Lung (tissue), 12 donors: ENCODE data around the gene LRRC58. TPM values are rescaled to one million over a fixed set of nuclear protein-coding genes. Genes with fewer than 3 reads are reported as not detected.

ENCODE experiments used
- ATAC-seq: fragments of 200-7000 bp; cut with Tn5 transposase; one replicate; pipeline ENCODE4 v1.9.1; 2020; ENCODE audit warnings: moderate number of reproducible peaks; ENCODE audit not compliant: insufficient read depth, low FRiP score
- DNase-seq, 3 donors: peaks; one replicate each; pipeline ENCODE4 v3.0.0-alpha.2; 2013 to 2017
- H3K27ac ChIP-seq, 2 donors: one replicate each; pipeline ENCODE4 v1.5.1; 2013; ENCODE audit warnings: mild to moderate bottlenecking in 2 of 2, moderate library complexity in 2 of 2, control low read depth in 1 of 2, inconsistent platforms in 1 of 2, low read depth in 1 of 2, low read length in 1 of 2
- H3K27me3 ChIP-seq, 3 donors: one replicate each; pipeline ENCODE4 v1.5.1; 2013; ENCODE audit warnings: low read length in 2 of 3; ENCODE audit not compliant: control insufficient read depth in 3 of 3, insufficient read depth in 3 of 3
- H3K36me3 ChIP-seq, 4 donors: one replicate each; pipeline ENCODE4 v1.5.1; 2013; ENCODE audit warnings: low read length in 4 of 4, mild to moderate bottlenecking in 1 of 4, moderate library complexity in 1 of 4; ENCODE audit not compliant: control insufficient read depth in 4 of 4, insufficient read depth in 4 of 4
- H3K4me1 ChIP-seq, 5 donors: one replicate each; pipeline ENCODE4 v1.5.1; 2013; ENCODE audit warnings: low read length in 5 of 5, mild to moderate bottlenecking in 2 of 5, moderate library complexity in 1 of 5; ENCODE audit not compliant: control insufficient read depth in 5 of 5, insufficient read depth in 5 of 5
- H3K4me3 ChIP-seq: one replicate; pipeline ENCODE4 v1.5.1; 2013; ENCODE audit warnings: mild to moderate bottlenecking, control low read depth, moderate library complexity
- H3K9ac ChIP-seq, 2 donors: one replicate each; pipeline ENCODE4 v1.5.1; 2013; ENCODE audit warnings: low read length in 2 of 2, control low read depth in 1 of 2; ENCODE audit not compliant: insufficient read depth in 1 of 2
- H3K9me3 ChIP-seq, 4 donors: one replicate each; pipeline ENCODE4 v1.5.1; 2013; ENCODE audit warnings: low read length in 3 of 4, mild to moderate bottlenecking in 1 of 4, moderate library complexity in 1 of 4; ENCODE audit not compliant: control insufficient read depth in 4 of 4, insufficient read depth in 3 of 4
- CTCF ChIP-seq: IDR thresholded peaks from 2 replicates; pipeline ENCODE4 v1.5.1; 2012; ENCODE audit warnings: mild to moderate bottlenecking; ENCODE audit errors: control extremely low read depth, extremely low read depth
- WGBS, 2 donors: extraction: QIAGEN DNeasy Blood & Tissue Kit; methylation state at CpG; one replicate each; pipeline ENCODE4 v1.1.7; 2013; 5-methylcytosine and 5-hydroxymethylcytosine counted together
- polyA plus RNA-seq, 2 donors: library from polyadenylated mRNA; stranded (reverse); fragments of 200-250 nt; gene quantifications; one replicate each; pipeline ENCODE4 v1.2.1, GENCODE V29; 2013
- total RNA-seq, 2 donors: library from RNA; depleted of rRNA in 1 of 2; stranded (reverse); fragments of >200 nt in 1 of 2; gene quantifications; one replicate each; pipeline ENCODE4 v1.2.1, GENCODE V29; 2014 to 2021
- donor health status: control.
- donor health status: control.
- donor health status: Bipolar disorder and iron deficiency.
- donor health status: healthy.
- donor health status: DM: yes; HTN: yes; CAD: no.

The LRRC58 gene
- total and polyA plus RNA-seq, 4 donors: 5.0 to 40.9 (median 13.8) TPM

GRCh38 chr3:120289636-120290035, 59.5 kb downstream of the LRRC58 start:
- no peak for TF ChIP-seq CTCF
- H3K9me3 ChIP-seq: peaks cover 0 to 2% (median 0%) of the 10 kb centered on the region in 4 donors
- no peaks in the 10 kb centered on the region for H3K36me3 ChIP-seq
- ATAC-seq (no peak), DNase-seq (no peak)
- no peak overlapping the region for H3K4me3 ChIP-seq
- peaks cover 0 to 3% (median 0%) of the 10 kb centered on the region in 3 donors for H3K27me3 ChIP-seq
- no peak overlapping the region for H3K9ac ChIP-seq
- no peak overlapping the region for H3K27ac ChIP-seq
- 84 to 97% methylated on average over 16 of the region's 16 CpGs for WGBS, 2 donors
- H3K4me1 ChIP-seq: peaks cover 0 to 9% (median 0%) of the 10 kb centered on the region in 5 donors

GRCh38 chr3:120286465-120286864, 62.7 kb downstream of the LRRC58 start:
- Histone ChIP-seq H3K9me3 (peaks cover 0 to 2% (median 0%) of the 10 kb centered on the region in 4 donors), H3K4me1 (peaks cover 0 to 12% (median 0%) of the 10 kb centered on the region in 5 donors), H3K36me3 (no peaks in the 10 kb centered on the region), H3K27me3 (peaks cover 0 to 3% (median 2%) of the 10 kb centered on the region in 3 donors), H3K27ac (no peak overlapping the region), H3K4me3 (no peak overlapping the region), H3K9ac (no peak overlapping the region)
- 49 to 77% methylated on average over 2 of the region's 2 CpGs for WGBS, 2 donors
- peak in 1 of 3 donors; percentile 16 for DNase-seq
- TF ChIP-seq CTCF: no peak
- no peak for ATAC-seq

- TF ChIP-seq CTCF: no peak
- no peak overlapping the region for H3K9ac ChIP-seq
- DNase-seq (no peak), ATAC-seq (no peak)
- peaks cover 0 to 2% (median 0%) of the 10 kb centered on the region in 4 donors for H3K9me3 ChIP-seq
- no peaks in the 10 kb centered on the region for H3K36me3 ChIP-seq
- H3K27ac ChIP-seq: no peak overlapping the region
- 34 to 40% methylated on average over 15 of the region's 15 CpGs for WGBS, 2 donors
- no peak overlapping the region for H3K4me3 ChIP-seq
- H3K27me3 ChIP-seq: peaks cover 0 to 3% (median 2%) of the 10 kb centered on the region in 3 donors
- peaks cover 0 to 12% (median 0%) of the 10 kb centered on the region in 5 donors for H3K4me1 ChIP-seq
Observed at GRCh38 chr3:120285508-120285841, 63.7 kb downstream of the LRRC58 start.
